ENCODE measurements around the gene ASTN2.

GRCh38 chr9:117365438-117365837 is 49.4 kb downstream of the ASTN2 start:
- TF ChIP-seq CTCF (conservative IDR thresholded peaks at IDR 0.05; ENCODE audit: low read length) (no peak), EZH2phosphoT487 (IDR thresholded peaks at IDR 0.05; ENCODE audit: borderline replicate concordance, low read depth, low read length) (no peak)
